GM21528 (cell line): ENCODE results near the gene CDKN2D.

Source experiments
- ATAC-seq: cut with Tn5 transposase; IDR thresholded peaks from one replicate; pipeline ENCODE4 v1.9.1; 2021; ENCODE audit warnings: mild to moderate bottlenecking, moderate library complexity; ENCODE audit not compliant: unreplicated experiment, low FRiP score

Gene CDKN2D

DNA sequence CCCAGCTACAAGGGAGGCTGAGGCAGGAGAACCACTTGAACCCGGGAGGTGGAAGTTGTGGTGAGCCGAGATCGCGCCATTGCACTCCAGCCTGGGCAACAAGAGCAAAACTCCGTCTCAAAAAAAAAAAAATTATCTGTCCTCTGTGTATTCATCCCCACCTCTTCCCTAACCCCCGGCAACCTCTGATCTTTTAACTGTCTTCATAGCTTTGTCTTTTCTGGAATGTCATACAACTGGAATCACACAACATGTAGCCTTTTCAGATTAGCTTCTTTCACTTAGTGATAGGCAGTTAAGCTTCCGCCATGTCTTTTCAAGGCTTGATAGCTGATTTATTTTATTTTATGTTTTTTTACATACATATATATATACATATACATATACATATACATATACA, 43.1 kb downstream of the CDKN2D start:
- no peak for ATAC-seq

DNA sequence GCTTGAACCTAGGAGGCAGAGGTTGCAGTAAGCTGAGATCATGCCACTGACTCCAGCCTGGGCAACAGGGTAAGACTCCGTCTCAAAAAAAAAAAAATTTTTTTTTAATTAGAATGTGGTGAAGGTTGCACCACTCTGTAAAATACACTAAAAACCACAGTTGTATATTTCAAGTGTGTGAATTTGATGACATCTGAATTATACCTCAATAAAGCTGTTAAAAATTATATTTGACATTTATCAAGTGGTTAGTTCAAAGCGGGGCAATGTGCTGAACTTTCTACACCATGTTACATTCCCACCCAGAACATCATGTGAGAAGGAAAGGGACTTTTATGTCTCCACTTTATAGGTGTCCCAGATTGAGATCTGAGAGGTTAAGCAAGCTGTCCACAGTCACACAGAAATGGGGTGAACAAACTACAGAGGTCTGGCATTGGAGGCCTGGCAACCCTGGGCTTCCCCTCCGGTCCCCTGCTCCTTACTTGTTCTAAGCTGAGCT, 45.6 kb downstream of the CDKN2D start:
- no peak for ATAC-seq

DNA sequence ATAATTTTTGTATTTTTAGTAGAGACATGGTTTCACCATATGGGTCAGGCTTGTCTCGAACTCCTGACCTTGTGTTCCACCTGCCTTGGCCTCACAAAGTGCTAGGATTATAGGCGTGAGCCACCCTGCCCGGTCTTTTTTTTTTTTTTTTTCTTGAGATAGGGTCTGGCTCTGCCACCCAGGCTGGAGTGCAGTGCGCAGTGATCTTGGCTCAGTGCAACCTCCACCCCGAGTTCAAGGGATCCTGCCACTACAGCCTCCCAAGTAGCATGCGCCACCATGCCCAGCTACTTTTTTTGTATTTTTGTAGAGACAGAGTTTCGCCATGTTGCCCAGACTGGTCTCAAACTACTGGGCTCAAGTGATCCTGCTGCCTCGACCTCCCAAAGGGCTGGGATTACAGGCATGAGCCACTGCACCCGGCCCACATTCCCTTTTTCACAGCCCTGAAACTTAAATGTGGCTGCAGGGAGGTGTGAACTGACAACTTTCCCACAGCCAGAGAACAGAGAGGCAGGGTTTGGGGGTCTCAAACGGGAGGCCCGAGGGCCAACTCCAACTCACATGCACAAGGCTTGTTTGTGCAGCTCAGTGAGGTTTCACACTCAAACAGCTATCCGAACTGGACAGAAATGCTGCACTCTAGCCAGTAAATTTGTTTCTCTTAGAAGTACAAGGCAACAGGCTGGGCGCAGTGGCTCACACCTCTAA, 47.2 kb downstream of the CDKN2D start:
- no peak for ATAC-seq

DNA sequence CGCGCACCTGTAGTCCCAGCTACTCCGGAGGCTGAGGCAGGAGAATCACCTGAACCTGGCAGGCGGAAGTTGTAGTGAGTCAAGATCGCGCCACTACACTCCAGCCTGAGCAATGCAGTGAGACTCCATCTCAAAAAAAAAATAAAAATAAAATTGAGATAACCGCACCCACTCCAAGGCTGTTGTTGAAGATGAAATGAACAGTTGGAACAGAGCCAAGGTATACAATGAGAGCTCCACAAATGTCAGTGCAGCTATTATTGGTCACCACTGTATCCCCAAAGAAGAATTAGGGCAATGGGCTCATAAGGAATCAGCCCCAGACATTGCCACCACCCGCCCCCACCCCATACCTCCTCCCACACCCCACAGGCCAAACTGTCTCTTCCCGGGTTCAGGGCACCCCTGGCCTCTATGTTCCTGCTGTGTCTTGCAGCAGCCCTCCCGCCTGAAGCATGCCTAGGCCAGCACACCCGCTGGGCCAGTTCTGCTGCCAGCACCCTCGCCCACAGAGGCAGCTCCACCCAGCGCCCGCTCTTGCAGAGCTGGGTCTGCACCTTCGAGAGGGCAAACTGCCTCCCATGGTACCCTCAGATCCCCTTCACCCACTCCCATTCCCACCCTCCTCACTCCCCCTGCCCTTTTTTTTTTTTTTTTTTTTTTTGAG, 48.0 kb downstream of the CDKN2D start:
- no peak for ATAC-seq

DNA sequence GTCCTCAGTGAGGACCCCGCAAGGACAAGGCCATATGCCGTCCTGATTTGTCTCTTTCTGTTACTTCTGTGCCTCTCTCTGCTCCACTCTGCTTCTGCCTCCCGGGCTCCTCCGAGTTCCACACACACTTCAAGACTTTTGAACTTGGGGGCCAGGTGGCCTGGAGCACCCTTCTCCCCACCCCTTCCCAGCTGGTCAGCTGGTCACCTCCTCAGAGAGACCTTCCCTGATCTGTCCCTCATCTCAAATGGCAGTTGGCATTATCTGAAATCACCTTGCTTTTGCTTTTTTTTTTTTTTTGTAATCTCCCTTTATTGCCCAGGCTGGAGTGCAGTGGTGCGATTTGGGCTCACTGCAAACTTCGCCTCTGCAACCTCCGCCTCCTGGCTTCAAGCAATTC, 49.4 kb downstream of the CDKN2D start:
- ATAC-seq = no peak

DNA sequence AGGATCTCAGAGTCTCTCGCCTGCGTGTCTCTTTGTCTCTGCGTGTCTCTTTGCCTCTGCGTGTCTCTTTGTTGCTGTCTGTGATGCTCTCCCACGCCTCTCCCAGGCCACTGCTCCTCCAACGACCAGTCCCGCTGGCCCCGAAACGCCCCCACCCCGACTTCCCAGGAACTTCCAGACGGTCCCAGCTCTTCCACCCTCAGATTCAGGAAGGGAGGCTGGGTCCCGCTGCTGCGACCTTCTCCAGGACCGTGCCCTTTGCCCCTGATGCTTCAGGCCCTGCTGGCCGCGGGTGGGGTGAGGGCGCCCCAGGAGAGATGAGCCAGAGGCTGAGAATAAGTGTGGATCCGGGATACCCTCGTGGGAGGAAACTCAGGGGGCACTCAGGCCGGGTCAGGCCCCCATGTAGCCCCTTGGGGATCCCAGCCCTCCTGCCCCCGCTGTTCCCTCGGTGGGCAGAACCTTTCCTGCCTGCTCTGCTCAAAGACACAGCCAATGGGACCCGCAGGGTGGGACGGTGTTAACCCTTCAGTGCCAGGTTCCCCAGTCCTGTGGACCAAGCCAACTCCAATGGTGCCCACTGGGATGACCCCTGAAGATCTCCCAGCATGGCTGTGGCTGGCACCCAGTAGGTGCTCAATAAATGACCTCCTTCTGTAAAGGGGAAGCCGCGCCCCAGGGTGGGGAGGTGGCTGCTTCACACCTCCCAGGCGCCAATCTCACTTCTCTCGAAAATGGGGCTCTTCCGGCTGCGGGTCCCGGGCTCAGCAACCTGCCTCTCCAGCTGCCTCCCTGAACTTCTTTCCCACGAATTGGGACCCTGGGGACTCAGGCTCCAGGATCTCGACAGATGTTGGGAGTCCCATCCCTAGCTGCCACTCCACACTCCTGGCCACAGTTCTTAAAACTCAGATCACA, 50.1 kb downstream of the CDKN2D start:
- ATAC-seq = no peak

DNA sequence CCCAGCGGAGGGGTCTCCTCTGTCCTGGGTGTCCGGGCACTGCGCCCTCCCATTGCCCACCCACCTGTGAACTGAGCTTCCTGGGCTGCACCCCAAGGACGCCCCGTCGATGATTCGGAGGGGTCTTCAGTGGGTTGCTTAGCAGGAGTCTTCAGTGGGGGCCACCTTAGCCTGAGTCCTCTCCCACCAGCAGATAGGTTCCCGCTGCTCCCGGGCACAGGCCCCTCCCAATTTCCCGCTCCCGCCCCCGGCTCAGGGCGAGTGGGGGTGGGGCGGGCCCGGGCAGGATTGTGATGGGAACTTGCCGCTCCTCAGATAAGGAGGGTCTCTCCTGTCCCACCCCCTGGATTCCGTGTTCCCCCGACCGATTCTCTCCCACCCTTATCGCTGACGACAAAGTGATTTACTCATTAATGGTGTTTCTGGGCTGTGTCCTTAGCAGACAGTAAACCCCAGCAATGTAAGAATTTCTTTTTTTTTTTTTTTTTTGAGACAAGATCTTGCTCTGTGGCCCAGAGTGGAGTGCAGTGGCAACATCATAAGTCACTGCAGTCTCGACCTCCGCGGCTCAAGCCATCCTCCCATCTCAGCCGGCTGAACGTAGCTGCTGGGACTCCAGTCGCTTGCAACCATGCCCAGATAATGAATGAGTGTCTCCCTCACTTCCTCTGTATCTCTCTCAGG, 50.9 kb downstream of the CDKN2D start:
- ATAC-seq = no peak

DNA sequence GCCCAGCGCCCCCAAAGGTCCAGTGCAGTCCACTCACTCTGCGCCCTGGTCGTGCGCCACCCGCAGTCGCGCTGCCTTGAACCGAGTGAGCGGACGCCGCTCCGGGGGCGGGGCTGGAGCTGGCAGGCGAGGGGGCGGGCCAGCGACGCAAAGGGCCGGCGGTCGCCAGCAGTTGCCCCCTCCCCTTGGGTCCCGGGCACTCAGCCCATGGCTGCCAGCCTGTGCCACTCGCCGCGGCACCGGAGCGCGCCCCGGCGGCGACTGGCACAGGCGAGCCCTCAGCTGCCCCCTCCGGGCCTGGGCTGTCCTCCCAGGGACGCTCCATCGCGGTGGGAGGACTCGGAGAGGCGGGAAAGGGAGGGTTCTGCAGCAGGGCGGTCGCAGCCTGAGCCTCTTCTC, 51.4 kb downstream of the CDKN2D start, which contains the start of gene S1PR5:
Gene S1PR5 (minus strand): TSS at position 87 of the 399 bp plus-strand sequence. CDS start 2,436 bp downstream, outside the sequence.
- ATAC-seq = no peak

DNA sequence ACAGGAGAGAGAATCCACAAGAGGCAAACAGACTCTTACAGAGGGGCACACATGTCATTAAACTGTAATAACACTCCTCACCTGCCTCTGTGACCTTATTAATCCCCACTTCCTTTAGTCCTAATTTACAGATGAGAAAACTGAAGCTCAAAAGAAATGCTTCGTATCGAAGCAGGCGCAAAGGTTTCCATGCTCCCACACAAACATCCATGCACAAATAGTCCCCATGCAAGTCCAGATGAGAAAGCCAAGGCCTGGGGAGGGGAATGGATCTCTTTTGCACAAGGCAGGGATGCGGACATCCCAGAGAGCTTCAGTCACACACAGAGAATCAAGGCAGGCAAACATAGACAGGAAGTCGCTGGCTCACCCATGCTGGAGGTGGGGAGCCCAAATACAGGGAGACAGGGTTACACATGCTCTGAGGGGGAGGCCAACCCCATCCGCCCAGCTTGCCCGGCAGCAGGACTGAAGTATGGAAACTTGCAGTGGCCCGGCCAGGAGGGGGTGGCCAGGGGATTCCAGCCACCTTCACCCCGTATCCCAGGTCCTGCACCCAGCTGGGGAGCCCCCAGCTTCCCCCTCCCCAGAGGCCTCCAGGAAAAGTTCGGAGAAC, 52.0 kb downstream of the CDKN2D start:
- ATAC-seq = no peak
